GM18511 (cell line): Measurements from ENCODE around the gene ZAP70.
"Not testable (repeated sequence)": the region's sequence is repeated elsewhere in the genome, so short reads cannot be mapped to it uniquely, and the experiment has no call there.

ENCODE experiments used
- ATAC-seq: cut with Tn5 transposase; IDR thresholded peaks from one replicate; pipeline ENCODE4 v1.9.1; 2021; ENCODE audit warnings: mild to moderate bottlenecking, moderate library complexity; ENCODE audit not compliant: unreplicated experiment

ZAP70 gene

DNA sequence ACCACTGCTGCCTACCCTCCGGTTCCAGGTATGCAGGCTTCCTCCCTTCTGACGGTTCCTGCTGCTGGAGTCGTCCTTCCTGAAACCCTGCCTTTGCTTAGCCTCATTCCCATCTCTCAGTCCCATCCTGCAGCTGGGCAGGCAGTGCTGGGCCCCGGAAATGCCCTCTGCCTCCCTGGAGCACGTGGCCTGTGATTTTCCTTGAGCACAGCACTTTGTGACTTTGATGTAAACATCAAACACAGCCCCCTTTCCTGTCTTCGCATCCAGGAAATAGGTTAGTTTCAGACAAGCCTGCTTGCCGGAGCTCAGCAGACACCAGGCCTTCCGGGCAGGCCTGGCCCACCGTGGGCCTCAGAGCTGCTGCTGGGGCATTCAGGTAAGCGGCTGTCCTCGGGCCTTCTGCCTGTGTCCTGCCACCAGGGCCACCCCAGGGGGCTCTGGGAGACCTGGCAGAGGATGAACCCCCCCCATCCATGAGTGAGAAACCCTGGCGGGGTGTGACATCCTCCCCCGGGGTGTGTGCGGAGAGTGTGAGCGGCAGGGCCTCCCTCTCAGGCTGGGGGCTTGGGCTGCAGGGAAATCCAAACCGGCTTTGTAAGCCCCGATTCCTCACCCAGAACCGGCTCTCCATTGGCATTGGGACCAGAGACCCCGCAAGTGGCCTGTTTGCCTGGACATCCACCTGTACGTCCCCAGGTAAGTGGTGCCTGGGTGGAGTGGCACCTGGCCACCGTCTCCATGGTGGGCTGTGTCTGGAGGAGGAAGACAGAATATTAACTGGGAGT, at the start of gene ZAP70:
TSS of gene ZAP70 (plus strand) at position 281 of the 788 bp plus-strand sequence. CDS start 10,461 bp downstream, outside the sequence.
- no peak for ATAC-seq

DNA sequence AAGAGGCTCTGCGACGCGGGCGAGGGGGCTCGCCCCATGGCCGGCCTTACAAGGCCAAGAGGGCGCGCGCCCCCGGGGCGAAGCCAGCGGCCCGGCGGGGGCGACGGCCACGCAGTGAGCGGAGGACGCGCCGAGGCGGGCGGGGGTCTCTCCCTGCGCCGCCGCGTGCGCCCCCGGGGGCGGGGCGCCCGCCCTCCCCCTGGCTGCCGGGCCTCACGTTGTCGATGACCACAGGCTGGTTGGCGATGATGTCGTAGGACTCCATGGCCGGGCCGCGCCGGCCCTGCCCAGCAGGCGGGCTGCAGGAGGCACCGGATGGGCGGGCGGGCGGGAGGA, 49.8 kb upstream of the ZAP70 start:
- no peak for ATAC-seq

DNA sequence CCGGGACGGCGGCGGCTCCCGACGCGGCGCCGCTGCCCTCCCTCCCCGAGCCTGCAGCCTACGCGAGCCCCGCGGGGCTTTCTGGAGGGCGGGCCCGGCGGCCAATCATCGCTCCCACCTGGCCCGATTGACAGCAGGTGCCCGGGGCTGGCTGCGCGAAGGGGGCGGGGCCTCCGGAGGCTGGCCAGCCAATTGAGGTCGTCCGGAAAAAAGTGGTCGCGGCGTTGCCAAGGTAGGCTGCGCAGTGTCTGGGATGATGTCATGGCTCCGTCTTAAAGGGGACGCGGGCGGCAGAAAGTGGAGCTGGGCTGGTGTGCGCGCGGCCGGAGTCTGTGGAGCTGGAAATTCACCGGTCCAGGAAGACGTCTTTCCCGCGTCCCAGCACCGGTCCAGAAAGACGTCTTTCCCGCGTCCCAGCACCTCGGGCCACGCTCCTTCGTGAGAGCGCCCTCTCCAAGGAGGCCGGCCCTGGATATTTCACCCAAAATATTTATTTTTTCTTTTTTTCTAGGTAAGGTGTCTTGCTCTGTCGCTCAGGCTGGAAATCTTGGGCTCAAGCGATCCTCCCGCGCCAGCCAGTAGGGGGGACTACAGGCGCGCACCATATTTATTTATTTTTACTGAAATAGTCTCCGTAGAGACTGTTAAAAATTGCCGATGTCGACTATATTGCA, 49.3 kb upstream of the ZAP70 start, which contains the start of gene ACTR1B:
TSS of gene ACTR1B (minus strand) at position 83 of the 674 bp plus-strand sequence. CDS start 154 bp downstream, outside the sequence.
- peak; percentile 90 for ATAC-seq

DNA sequence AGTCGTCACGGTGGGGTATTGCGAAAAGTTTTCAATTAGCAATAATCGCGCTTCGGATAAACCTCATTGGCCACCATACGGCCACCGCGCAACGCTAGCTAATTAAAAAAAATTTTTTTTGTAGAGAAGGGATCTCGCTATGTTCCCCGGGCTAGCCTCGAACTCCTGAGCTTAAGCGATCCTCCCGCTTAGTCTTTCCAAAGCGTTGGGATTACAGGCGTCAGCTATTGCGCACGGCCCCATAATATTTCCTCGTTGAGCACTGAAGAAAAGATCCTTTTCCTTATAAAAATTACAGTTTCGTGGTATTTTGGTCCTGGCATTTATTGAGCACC, 48.8 kb upstream of the ZAP70 start:
- no peak for ATAC-seq

DNA sequence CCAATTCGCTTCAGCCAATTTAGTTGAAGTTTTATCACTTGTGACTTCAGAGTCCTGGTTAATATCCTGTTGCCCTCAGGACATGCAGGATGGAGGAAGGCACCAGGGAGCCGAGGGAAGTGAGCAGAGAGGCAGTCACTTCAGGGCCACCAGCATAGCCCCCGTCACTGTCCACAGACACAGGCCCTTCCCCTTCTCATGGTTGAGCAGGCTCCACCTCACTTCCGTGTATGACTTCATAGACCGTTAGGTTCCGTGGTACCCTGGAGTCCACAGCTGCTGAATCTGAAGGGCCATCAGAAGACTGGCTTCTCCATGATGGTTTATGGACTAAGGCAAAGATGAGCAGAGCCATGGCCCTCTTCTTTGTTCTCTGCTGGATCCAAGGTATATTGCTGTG, 43.9 kb upstream of the ZAP70 start, which contains the start of gene C2orf92:
TSS of gene C2orf92 (plus strand) at position 266 of the 400 bp plus-strand sequence. CDS start at position 342, 76 bp downstream.
- ATAC-seq: no peak

DNA sequence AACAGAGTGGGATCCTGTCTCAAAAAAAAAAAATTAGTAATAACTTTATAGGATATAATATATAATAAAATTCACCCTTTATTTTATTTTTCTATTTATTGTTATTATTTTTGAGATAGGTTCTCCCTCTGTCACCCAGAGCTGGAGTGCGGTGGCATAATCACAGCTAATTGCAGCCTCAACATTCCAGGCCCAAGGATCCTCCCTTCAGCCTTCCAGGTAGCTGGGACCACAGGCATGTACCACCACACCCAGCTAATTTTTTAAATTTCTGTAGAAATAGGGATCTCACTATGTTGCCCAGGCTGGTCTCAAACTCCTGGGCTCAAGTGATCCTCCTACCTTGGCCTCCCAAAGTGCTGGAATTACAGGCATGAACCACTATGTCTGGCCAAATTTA, 42.9 kb upstream of the ZAP70 start:
- ATAC-seq: no peak

DNA sequence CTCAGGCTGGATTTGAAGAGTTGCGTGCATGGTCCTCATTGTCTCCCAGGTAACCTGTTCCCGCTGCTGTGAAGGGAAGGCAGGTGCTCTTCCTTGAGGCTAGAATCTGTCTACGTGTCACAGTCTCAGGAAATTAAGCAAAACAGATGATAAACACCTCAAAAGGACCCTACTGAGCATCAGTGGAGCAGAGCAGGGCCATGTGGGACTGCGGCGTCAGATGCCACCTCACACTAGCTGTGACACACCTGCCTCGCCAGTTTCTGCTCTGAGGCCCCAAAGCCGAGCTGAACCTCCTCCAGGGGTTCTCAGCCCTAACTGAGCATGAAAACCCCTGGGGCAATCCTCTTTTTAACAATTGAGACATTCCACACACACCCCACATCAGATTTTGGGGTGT, 41.9 kb upstream of the ZAP70 start:
- ATAC-seq: no peak

DNA sequence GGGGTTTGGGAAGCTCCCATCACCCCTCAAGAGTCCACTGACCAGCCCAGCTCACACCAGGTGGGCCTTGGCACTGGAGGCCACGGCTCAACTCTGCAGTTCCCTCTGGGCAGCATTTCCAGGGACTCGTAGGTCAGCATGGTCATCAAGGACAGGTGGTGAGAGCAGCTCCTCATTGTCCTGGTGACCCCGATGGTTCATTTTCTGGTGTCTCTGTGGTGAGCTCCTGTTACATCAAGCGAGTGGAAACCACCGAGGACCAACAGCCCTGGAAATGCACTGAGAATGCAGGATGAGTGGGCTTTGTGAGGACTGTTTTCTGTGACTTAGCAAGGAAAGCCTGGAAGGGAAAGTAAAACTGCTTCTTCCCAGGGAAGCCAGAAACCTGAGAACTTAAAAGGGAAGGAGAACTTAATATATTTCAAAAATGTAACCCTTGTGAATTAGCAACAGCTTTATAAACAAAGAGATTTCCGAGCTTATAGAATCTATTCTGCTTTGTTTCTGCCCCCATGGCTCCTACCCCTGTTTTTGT, 40.7 kb upstream of the ZAP70 start:
- not testable (repeated sequence) for ATAC-seq

DNA sequence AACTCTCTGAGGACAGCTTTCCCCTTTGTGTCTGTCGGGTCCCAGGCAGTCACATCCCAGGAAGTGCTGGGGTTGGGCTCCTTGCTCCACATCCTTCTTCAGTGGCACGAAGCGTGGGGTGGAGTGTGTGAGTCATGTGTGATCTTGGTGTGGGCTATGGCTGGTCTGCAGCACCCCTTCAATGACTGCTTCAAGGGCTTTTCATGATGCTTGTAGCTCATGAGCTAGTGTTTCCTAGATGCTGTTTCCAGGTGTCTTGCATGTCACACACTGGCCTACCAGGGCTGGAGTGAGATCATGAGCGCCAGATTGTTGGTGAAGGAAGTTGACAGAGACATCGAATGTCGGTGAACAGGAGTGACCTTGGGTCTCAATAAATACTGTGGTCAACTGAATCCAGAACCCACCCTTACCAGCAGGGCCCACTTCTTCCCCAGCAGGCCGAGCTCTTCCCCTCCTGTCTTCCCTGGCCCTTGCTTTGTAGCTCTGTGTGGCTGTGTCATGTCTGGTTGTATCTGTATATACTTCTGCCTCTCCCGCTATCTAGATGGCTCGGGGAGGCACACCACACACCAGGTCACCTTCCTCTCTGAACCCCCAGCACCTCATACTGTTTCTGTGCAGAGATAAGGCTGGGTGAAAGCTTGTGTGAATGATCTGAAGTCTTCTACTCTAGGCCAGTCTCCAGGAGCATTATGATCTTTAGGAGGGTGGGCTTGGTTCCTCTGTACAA, 40.0 kb upstream of the ZAP70 start:
- no peak for ATAC-seq

DNA sequence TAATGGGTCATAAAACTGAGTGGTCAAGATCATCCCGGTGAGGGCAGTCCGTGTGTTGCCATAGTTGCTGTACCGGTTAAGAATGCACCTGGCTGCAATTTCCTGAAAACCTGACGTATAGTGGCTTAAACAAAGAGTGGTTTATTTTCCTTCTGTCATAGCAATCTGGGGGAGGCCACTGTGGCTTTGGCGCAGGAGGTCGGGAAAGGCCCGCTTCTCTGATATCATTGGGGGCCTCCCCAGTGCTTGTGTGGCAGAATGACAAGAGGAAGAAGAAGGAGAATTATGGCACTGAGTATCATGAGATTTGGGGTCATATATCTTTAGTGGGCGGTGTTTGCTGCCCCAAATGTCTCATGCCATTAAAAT, 39.5 kb upstream of the ZAP70 start:
- ATAC-seq: no peak

DNA sequence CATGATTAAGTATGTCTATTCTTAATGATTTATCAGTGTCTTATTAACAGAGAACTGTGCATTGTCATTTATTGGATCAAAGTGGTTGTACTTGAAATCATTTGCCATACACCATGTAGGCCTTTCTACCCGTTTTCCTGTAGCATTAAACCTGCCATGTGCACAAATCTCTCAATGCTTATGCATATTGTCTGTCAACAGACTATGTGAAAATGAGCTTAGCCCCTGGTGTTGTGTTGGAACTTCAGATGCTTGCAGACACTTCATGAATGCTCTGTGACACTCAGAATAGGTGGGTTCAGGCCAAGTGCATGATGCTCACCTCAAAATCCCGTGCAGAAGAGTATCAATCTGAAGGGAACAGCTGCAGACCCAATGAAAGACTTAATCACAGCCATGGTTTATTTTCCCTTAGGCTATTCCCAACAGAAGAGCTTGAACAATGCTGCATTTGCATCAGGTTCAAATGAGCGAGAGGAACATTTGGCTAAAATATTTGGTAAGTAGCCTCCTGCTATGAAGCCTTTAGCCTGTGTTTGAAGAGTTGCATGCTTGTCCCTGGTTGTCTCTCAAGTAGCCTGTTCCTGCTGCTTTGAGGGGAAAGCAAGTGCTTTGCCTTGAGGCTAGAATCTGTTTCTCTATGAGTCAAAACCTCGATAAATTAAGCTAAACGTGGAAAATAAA, 37.8 kb upstream of the ZAP70 start:
- no peak for ATAC-seq

DNA sequence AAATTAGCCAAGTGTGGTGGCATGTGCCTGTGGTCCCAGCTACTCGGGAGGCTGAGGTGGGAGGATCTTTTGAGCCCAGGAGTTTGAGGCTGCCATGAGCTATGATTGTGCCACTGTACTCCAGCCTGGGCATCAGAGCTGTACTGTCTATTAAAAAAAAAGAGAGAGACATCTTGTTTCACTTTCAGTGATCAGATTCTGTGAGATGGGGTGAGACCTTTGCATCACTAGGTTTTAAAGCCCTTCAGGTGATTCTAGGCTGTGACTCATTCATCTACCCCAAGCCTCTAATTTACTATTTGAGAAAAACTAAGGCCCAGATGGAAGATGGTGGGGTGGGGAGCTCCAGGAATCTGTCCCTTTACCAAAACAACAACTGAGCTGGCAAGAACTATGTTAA, 36.8 kb upstream of the ZAP70 start:
- ATAC-seq: no peak

DNA sequence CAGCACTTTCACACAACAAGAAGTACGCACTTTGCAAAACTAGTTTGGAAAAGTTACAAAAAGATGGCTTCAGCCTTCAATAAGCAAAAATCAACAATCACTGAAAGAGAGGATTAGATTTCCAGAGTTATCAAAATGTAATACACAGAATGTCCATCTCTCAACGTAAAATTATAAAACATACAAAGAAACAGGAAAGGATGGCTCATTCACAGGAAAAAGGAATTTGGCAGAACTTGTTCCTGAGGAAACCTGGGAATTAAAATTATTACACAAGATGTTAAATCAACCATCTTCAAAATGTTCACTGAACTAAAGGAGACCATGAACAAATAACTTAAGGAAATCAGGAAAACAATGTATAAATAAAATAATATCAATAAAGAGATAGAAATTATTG, 35.9 kb upstream of the ZAP70 start:
- ATAC-seq: no peak

DNA sequence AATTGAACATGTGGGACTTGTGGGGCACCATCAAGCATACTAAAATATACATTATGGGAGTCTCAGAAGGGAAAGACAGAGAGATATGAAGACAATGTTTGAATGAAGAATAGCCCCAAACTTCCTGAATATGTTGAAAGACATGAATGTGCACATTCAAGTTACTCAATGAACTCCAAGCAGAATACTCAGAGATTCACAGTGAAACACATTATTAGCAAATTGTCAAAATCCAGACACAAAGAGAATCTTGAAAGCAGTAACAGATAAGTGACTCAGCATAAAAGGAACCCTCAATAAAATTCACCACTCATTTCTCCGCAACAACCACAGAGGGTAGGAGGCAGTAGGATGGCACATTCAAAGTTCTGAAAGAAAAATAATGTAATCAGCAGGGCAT, 35.1 kb upstream of the ZAP70 start:
- ATAC-seq: no peak

DNA sequence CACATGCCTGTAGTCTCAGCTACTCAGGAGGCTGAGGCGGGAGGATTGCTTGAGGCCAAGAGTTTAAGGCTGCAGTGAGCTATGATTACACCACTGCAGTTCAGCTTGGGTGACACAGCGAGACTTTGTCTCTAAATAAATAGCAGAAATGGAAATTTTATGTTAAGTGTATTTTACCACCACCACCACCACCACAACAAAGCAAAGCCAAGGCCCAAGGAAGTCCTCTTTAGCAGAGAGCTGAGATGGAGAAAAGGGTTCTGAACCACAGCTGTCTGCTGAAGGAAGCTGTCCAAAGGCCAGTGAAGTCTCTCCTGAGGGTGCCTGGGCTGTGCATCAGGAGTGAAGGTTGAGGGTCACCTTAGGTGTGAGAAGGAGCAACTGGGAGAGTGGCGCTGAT, 26.1 kb upstream of the ZAP70 start:
- not testable (repeated sequence) for ATAC-seq

DNA sequence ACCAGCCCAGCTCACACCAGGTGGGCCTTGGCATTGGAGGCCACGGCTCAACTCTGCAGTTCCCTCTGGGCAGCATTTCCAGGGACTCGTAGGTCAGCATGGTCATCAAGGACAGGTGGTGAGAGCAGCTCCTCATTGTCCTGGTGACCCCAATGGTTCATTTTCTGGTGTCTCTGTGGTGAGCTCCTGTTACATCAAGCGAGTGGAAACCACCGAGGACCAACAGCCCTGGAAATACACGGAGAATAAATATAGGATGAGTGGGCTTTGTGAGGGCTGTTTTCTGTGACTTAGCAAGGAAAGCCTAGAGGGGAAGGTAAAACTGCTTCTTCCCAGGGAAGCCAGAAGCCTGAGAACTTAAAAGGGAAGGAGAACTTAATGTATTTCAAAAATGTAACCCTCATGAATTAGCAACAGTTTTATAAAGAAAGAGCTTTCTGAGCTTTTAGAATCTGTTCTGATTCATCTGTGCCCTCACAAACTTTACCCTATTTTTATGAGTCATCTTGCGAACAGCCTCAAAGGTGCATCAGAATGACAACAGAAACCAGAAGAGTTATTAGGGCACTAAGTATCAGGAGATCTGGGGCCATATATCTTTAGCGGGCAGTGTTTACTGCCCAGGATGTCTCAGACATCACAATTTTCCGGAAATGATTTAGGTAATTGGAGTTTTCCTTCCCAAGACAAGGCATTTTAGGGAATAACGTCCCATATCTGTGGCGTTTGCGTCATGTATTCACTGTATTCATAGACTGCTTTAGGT, 25.1 kb upstream of the ZAP70 start:
- no peak for ATAC-seq

DNA sequence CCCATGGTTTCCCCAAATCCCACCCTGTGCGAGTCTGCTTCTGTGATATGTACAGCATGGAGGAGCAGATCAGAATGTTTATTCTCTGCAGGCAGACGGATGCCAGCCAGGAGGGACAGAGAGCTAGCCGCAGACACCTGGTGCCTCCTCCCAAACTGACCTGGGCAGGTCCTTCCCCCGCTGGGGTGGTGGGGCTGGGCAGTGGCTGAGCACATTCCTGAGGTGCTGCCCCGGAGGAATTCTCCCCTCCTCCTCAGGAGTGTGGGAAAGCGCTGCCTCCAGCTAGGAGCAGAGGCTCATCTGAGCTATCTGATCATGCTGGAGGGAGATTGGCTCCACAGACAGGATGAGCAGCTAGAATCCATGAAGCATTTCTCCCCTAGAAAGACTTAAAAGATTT, 22.2 kb upstream of the ZAP70 start:
- ATAC-seq: no peak

DNA sequence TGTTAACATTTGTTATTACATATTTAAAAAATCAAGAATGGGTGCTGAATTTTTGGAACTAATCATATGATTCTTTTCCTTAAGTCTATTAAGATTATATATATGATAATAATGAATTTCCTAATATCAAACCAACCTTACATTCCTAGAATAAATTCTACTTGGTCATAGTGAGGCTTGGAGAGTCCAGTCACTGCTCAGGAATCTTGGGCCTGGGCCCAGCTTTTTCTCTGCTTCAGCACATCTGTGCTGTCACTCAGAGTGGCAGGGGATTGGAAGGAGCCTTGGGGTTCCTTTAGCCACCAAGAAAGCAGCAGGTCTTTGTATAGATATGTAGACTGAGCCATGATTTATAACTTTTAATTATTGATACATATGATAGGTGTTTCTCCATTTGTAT, 19.9 kb upstream of the ZAP70 start:
- ATAC-seq: no peak

DNA sequence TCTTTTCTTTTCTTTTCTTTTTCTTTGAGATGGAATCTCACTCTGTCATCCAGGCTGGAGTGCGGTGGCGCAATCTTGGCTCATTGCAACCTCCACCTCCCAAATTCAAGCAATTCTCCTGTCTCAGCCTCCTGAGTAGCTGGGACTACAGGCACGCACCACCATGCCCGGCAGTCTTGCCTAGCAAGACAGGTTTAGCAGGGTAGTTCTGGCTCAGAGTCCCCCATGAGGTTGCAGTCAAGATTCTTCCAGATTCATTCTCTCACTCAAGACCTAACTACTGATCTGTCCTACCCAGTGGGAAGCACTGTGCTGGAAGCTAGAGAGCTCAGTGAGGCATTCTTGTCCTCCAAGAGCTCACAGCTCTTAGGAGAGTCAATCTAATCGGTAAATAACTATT, 17.6 kb upstream of the ZAP70 start:
- no peak for ATAC-seq
